Nephron progenitor cell (in vitro differentiated cells): ENCODE results near the gene BMPR1A.
"Not testable (repeated sequence)": the region's sequence is repeated elsewhere in the genome, so short reads cannot be mapped to it uniquely, and the experiment has no call there.

Experiments
- DNase-seq: peaks from one replicate; pipeline ENCODE4 v3.0.0; 2021
- H3K27ac Mint-ChIP-seq: 2 replicates; pipeline ENCODE4 v1.8.0; 2021; ENCODE audit warnings: mild to moderate bottlenecking, moderate library complexity, mixed read lengths
- H3K27me3 Mint-ChIP-seq: 2 replicates; pipeline ENCODE4 v1.8.0; 2021; ENCODE audit warnings: mild to moderate bottlenecking, low read depth, mixed read lengths; ENCODE audit not compliant: poor library complexity
- H3K36me3 Mint-ChIP-seq: 2 replicates; pipeline ENCODE4 v1.8.0; 2021; ENCODE audit warnings: low read depth, mixed read lengths
- H3K4me1 Mint-ChIP-seq: 2 replicates; pipeline ENCODE4 v1.8.0; 2021; ENCODE audit warnings: mixed read lengths
- H3K4me3 Mint-ChIP-seq: 2 replicates; pipeline ENCODE4 v1.8.0; 2021; ENCODE audit warnings: mild to moderate bottlenecking, moderate library complexity, mixed read lengths
- H3K9me3 Mint-ChIP-seq: 2 replicates; pipeline ENCODE4 v1.8.0; 2021; ENCODE audit warnings: mild to moderate bottlenecking, moderate library complexity, mixed read lengths
- CTCF ChIP-seq: fragments of 200-600 bp; sonication (generic); IDR thresholded peaks from 2 replicates; pipeline ENCODE4 v1.5.0; 2021; ENCODE audit warnings: antibody characterized with exemption

The BMPR1A gene

DNA sequence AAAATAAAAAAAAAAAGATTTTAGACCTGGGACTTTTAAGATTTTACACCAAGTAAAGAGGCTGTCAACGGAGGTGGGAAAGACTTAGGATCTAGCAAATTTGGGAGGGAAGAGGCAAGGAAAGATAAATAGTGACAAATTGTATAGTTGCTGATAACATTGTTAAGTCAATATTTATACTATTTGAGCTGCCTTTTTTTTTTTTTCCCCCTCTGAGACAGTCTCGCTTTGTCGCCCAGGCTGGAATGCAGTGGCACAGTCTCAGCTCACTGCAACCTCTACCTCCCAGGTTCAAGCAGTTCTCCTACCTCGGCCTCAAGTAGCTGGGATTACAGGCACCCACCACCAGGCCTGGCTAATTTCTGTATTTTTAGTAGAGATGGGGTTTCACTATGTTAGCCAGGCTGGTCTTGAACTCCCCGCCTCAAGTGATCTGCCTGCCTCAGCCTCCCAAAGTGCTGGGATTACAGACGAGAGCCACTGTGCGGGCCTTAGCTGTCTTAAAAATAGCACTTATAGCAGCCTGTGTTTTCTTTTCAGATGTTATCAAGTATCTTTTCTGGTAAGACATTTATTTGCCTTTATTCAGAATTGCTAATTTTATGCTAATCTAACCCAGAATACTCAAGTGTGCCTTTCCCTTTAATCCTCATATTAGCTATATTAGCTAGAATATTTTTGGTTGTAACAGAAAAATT, 106.5 kb downstream of the BMPR1A start:
- Mint-ChIP-seq H3K4me3 (no peak overlapping the region), H3K9me3 (peaks cover 9% of the 10 kb centered on the region), H3K27me3 (peaks cover 4% of the 10 kb centered on the region), H3K36me3 (peaks cover 25% of the 10 kb centered on the region), H3K27ac (peak overlapping the region; percentile 64), H3K4me1 (peaks cover 46% of the 10 kb centered on the region)
- TF ChIP-seq CTCF = no peak
- DNase-seq = no peak

GRCh38 chr10:86863484-86863842, 107.0 kb downstream of the BMPR1A start:
- Mint-ChIP-seq H3K27ac (peak overlapping the region; percentile 65), H3K36me3 (peaks cover 20% of the 10 kb centered on the region), H3K9me3 (peaks cover 5% of the 10 kb centered on the region), H3K4me3 (no peak overlapping the region), H3K4me1 (peaks cover 51% of the 10 kb centered on the region), H3K27me3 (peaks cover 4% of the 10 kb centered on the region)
- no peak for DNase-seq
- TF ChIP-seq CTCF = no peak

DNA sequence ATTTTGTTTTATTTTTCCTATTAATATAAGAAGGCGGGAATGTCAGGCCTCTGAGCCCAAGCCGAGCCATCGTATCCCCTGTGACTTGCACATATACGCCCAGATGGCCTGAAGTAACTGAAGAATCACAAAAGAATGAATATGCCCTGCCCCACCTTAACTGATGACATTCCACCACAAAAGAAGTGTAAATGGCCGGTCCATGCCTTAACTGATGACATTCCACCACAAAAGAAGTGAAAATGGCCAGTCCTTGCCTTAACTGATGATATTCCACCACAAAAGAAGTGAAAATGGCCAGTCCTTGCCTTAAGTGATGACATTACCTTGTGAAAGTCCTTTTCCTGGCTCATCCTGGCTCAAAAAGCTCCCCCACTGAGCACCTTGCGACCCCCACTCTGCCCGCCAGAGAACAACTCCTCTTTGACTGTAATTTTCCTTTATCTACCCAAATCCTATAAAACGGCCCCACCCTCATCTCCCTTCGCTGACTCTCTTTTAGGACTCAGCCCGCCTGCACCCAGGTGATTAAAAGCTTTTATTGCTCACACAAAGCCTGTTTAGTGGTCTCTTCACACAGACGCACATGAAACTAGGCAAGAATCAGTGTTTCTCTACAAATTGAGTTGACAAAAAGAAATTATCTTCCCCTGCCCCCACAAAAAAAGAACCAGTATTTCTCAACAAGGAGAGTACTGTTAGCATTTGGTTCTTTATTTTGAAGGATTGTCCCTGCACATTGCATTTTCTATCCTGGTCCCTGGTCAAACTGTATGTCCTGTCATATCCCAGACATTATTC, 108.8 kb downstream of the BMPR1A start:
- Mint-ChIP-seq H3K27ac (peak overlapping the region; percentile 94), H3K4me1 (peaks cover 58% of the 10 kb centered on the region)
- H3K36me3 Mint-ChIP-seq, H3K27me3 Mint-ChIP-seq, H3K9me3 Mint-ChIP-seq, H3K4me3 Mint-ChIP-seq, DNase-seq: not testable (repeated sequence)

DNA sequence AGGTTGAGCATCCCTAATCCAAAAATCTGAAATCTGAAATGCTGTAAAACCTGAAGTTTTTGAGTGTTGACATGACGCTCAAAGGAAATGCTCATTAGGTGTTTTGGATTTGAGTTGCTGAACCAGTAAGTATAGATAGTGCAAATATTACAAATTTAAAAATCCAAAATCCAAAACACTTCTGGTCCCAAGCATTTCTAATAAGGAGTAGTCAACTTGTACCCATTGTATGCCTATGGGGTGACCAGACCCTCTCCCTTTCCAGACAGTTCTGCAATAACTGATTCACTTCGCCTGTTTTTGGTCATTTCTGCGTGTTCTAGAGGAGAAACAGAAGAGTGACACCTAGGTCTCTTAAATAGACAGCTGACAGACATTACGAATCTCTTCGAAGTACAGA, 110.7 kb downstream of the BMPR1A start:
- Mint-ChIP-seq H3K36me3 (peaks cover 13% of the 10 kb centered on the region), H3K4me3 (no peak overlapping the region), H3K27me3 (peaks cover under 1% of the 10 kb centered on the region), H3K9me3 (no peaks in the 10 kb centered on the region), H3K27ac (no peak overlapping the region), H3K4me1 (peaks cover 69% of the 10 kb centered on the region)
- no peak for TF ChIP-seq CTCF
- no peak for DNase-seq

- Mint-ChIP-seq H3K4me3 (peak overlapping the region; percentile 24), H3K36me3 (peaks cover 13% of the 10 kb centered on the region), H3K27me3 (no peaks in the 10 kb centered on the region), H3K27ac (peak overlapping the region; percentile 50), H3K9me3 (no peaks in the 10 kb centered on the region), H3K4me1 (peaks cover 60% of the 10 kb centered on the region)
- no peak for TF ChIP-seq CTCF
- peak; percentile 53 for DNase-seq
Measured at GRCh38 chr10:86868353-86868752, 111.9 kb downstream of the BMPR1A start.

DNA sequence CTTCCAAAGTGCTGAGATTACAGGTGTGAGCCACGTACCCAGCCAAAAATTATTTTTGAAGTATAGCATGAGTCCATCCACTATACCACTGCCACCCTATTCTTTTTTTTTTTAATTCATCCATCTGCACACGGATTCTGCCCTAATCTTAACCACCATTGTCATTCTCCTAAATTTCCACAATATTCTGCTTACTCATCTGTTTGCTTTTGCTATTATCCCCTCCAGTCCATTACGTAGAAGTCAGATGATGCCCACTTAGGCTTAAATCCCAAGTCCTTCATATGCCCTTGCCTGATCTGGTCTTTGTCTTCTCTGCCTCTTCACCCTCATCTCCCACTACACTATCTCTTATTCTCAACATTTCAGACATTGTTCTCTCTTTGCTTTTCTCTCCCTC, 114.3 kb downstream of the BMPR1A start:
- H3K36me3 Mint-ChIP-seq = peaks cover 17% of the 10 kb centered on the region
- no peak for DNase-seq
- peaks cover 37% of the 10 kb centered on the region for H3K4me1 Mint-ChIP-seq
- H3K27ac Mint-ChIP-seq = peak overlapping the region; percentile 15
- no peak overlapping the region for H3K4me3 Mint-ChIP-seq
- no peak for TF ChIP-seq CTCF
- H3K9me3 Mint-ChIP-seq = no peaks in the 10 kb centered on the region
- H3K27me3 Mint-ChIP-seq = no peaks in the 10 kb centered on the region
